NAMALWA (cell line): ENCODE results near the gene UCN3.

Experiments
- DNase-seq: peaks from one replicate; pipeline ENCODE4 v3.0.0-alpha.2; 2015; ENCODE audit warnings: low spot score

UCN3 gene

DNA sequence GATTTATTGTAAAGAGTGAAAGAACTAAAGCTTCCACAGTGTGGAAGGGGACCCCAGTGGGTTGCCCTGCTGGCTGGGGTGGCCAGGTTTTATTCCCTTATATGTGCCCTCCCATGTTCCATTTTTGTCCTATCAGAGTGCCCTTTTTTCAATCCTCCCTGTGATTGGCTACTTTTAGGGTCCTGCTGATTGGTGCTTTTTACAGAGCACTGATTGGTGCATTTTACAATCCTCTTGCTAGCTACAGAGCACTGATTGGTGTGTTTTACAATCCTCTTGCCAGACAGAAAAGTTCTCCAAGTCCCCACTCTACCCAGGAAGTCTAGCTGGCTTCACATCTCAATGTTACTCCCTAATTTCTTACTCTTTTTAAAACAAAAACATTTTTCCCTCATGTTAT, 46.0 kb downstream of the UCN3 start:
- DNase-seq: peak; percentile 46

DNA sequence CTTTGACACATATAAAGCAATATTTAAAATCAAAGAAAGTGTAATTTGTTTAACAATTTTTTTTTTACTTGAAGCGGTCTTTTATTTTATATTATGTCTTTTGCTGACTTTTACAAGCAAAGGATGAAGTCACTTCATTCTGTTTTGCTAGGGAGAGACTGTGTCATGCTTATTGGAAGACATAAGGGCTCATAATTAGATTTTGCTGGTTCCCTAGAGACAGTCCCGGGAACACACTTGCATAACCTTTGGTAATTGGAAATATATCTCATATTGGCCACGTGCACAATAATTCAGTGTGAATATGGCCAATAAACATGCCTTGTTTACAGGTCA, 47.1 kb downstream of the UCN3 start:
- no peak for DNase-seq

DNA sequence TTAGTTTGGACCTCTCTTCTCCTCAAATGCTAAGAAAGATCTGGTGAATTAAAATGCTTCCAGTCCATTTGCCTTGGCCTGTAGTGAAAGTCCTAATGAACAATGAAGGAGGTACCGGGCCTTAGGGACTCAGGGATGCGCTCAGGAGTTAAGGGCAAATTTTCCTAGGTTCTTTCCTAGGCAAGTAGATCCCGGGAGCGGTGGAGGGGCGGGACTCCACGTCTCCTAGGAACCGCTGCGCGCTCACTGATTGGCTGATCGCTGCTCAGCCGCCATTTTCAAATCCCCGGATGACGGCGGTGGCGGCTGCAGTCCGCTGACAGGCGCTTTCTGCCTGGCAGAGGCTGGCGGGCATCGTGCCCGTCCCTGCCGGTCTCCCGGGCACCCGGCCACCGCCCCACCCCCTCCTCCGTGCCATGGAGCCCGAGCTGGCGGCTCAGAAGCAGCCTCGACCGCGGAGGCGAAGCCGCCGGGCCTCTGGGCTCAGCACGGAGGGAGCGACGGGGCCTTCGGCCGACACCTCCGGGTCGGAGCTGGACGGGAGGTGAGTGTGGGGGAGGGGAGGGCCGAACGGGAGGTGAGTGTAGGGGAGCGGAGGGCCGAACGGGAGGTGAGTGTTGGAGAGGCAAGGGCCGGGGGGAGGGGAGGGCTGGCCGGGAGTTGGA, 47.6 kb downstream of the UCN3 start, which contains the start of gene NET1:
Gene NET1, plus strand, starts transcription at position 281 of the 665 bp plus-strand sequence. Its CDS starts 136 bp downstream, at position 417.
- DNase-seq: peak; percentile 82

DNA sequence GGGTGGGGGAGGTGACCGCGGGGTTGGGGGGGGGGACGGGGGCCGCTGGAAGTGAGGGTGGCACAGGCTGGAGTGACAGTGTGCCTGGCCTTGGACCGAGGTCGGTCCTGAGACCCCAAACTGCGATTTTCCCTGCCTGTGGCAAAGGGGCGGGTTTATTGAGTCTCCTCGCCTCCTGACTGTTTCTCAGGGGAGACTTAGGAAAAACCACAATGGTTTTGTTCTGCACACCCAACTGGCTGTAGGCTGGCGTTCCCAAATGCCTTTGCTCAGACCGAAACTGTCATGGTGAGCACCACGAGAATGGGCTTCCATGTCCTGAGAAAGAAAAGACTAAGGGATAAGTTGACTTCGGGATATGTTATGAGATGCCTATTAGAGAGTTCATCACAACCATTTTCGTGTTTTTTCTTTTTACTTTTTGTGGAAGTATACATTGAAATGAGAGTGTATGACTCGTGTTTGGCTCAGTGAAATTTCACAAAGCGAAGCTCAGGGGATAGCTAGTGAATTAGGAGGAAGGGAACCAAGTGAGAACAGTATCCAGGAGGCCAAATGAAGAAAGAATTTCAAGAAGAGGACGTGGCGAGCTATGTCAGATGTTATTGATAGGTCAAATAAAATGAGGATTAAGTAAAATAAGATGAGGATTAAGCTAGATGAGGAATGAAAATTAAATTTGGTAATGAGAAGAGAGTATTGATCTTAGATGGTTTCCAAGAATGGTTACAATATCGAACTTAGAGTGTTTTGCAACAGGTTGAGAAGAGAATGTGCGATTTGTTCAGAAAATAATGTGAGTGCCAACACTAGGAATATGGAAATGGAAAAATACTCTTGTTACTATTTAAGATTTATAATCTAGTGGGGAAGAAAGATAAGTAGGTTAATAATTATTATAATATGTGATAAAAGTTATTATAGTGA, 48.5 kb downstream of the UCN3 start:
- DNase-seq: peak; percentile 27

DNA sequence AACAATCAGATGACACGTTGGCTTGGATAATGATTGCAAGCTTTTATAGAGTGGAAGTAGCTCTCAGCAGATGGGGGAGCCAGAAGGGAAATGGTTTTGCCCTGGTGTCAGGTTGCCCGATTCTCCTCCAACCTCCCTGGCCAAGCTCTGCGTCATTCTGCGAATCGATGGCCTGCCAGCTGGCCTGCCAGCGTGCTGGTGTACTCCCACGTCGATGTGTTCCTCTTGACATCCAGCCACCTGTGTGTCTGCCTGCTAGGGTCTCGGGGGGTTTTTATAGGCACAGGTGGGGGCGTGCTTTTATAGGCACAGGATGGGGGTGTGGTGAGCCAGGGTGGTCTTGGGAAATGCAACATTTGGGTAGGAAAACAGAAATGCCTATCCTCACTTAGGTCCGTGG, 52.2 kb downstream of the UCN3 start:
- DNase-seq: no peak

DNA sequence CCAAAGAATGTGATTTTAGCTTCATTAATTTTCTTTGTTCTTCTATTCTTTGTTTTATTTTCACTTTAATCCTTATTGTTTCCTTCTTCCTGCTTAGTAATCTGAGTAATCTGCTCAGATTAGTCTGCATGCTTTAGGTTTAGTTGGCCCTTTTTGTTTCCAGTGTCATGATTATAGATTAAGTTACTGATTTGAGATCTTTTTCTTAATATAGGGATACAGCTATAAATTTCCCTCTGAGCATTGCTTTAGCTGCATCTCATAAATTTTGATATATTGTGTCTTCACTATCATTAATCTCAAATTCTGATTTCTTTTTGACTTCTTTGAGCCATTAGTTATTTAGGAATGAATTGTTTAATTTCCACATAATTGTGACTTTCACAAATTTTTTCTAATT, 53.8 kb downstream of the UCN3 start:
- no peak for DNase-seq

DNA sequence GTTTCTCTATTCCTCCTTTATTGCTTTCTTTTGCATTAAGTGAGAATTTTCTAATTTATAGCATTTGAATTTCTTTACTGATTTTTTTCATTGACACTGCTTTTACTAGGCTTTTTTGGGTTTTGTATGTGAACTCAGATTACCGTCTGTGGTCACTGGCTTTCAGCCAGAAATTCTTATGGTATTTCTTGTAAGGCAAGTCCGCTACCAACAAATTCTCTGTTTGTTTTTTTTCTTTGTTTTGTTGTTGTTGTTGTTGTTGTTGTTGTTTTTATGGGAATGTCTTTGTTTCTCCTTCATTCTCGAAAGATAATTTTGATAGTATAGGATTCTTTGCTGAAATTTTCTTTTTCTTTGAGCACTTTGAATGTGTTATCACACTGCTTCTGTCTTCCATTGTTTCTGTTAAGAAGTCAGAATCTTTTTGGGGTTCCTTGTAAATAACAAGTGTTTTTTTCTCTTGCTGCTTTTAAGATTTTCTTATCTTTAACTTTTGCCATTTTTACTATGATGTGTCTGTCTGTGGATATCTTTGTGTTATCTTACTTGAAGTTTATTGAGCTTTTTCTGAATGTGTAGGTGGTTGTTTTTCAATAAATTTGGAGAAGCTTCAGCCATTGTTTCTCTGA, 54.8 kb downstream of the UCN3 start:
- DNase-seq: no peak

DNA sequence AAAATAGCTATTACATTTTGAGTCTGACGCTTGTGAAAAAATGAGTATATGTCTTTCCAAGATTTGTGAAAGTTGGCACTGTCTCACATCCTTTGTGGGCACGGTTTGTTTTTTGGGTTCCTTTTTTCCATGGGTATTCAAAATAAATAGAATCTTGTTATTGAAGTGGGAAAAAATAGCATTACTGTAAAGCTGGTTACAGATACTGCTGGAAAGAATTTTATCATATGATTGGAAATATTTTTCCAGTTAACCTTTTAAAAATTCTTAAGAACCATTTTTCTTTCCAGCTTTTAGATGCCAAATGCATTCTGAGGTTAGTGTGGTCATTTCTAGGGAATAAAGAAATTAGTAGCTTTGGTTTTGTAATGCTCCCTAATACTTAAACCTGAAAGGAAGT, 59.0 kb downstream of the UCN3 start:
- no peak for DNase-seq
